Cardiac muscle cell (in vitro differentiated cells and primary cell): ENCODE measurements around the gene PCDH8. TPM values are rescaled to one million over a fixed set of nuclear protein-coding genes. Genes with fewer than 3 reads are reported as not detected.
A peak's percentile ranks its signal among the peaks of the same experiment; 100 is the strongest.

Experiments
- DNase-seq, 2 donors: peaks; one replicate each; pipeline versions ENCODE4 v3.0.0 to v3.0.0-alpha.2; 2010 to 2017; ENCODE audit warnings: low read depth in 1 of 2, low spot score in 1 of 2
- H3K27ac ChIP-seq: fragments of 200-600 bp; sonication (generic); 2 replicates; pipeline ENCODE4 v1.5.1; 2016
- H3K27me3 ChIP-seq: fragments of 200-600 bp; sonication (generic); 2 replicates; pipeline ENCODE4 v1.6.0; 2016; ENCODE audit warnings: control low read depth
- H3K36me3 ChIP-seq: fragments of 200-600 bp; sonication (generic); 2 replicates; pipeline ENCODE4 v1.5.1; 2016; ENCODE audit warnings: control low read depth
- H3K4me1 ChIP-seq: fragments of 200-600 bp; sonication (generic); 2 replicates; pipeline ENCODE4 v1.8.1; 2017; ENCODE audit warnings: low read depth, mild to moderate bottlenecking, mixed run types
- H3K4me3 ChIP-seq: fragments of 200-600 bp; sonication (generic); 2 replicates; pipeline ENCODE4 v1.5.1; 2016; ENCODE audit warnings: mild to moderate bottlenecking
- H3K9me3 ChIP-seq: fragments of 200-600 bp; sonication (generic); 2 replicates; pipeline ENCODE4 v1.5.1; 2017; ENCODE audit warnings: low read depth, mild to moderate bottlenecking, control low read depth
- CTCF ChIP-seq: IDR thresholded peaks from 2 replicates; pipeline ENCODE4 v1.5.1; 2012; ENCODE audit warnings: low read depth, mild to moderate bottlenecking, low read length
- polyA plus RNA-seq: library from polyadenylated mRNA; unstranded; fragments of >200 nt; fragmentation: Nextera tagmentation; extraction: Ambion mirVana; gene quantifications from 2 replicates; pipeline ENCODE4 v1.2.1, GENCODE V29; 2016
- total RNA-seq: library from RNA; depleted of rRNA; stranded (reverse); fragments of >200 nt; gene quantifications from 2 replicates; pipeline ENCODE4 v1.2.3, GENCODE V29; 2016

PCDH8 gene
- total RNA-seq, result 0.42 and 0.74 TPM in 2 replicates
- 0.07 and 0.84 TPM in 2 replicates for polyA plus RNA-seq

- Histone ChIP-seq H3K27me3 (peaks cover 61% of the 10 kb centered on the region), H3K4me1 (peaks cover 9% of the 10 kb centered on the region), H3K27ac (no peak within 1 kb of the TSS), H3K4me3 (peak within 1 kb of the TSS; percentile 31), H3K9me3 (no peaks in the 10 kb centered on the region), H3K36me3 (no peaks in the 10 kb centered on the region)
- peak; percentile 2 to 91 for DNase-seq
- TF ChIP-seq CTCF, result no peak
Measured at GRCh38 chr13:52848455-52849195, at the start of gene PCDH8. TSS of gene PCDH8 (minus strand) at chr13:52848640. CDS start at chr13:52848436, 204 bp downstream.

GRCh38 chr13:52896827-52897659, 48.6 kb upstream of the PCDH8 start:
- Histone ChIP-seq H3K4me1 (no peaks in the 10 kb centered on the region), H3K9me3 (no peaks in the 10 kb centered on the region), H3K36me3 (no peaks in the 10 kb centered on the region), H3K27me3 (no peaks in the 10 kb centered on the region), H3K27ac (no peak overlapping the region), H3K4me3 (no peak overlapping the region)
- TF ChIP-seq CTCF, result peak; percentile 46
- peak; percentile 2 to 55 for DNase-seq

- H3K9me3 ChIP-seq, result no peaks in the 10 kb centered on the region
- no peak overlapping the region for H3K4me3 ChIP-seq
- H3K27ac ChIP-seq, result no peak overlapping the region
- no peak for DNase-seq
- H3K27me3 ChIP-seq, result no peaks in the 10 kb centered on the region
- no peaks in the 10 kb centered on the region for H3K36me3 ChIP-seq
- no peak for TF ChIP-seq CTCF
- H3K4me1 ChIP-seq, result no peaks in the 10 kb centered on the region
Measured at GRCh38 chr13:52894413-52894812, 46.0 kb upstream of the PCDH8 start.

GRCh38 chr13:52892925-52893324, 44.5 kb upstream of the PCDH8 start:
- no peak for TF ChIP-seq CTCF
- no peaks in the 10 kb centered on the region for H3K36me3 ChIP-seq
- no peaks in the 10 kb centered on the region for H3K27me3 ChIP-seq
- DNase-seq, result no peak
- no peak overlapping the region for H3K4me3 ChIP-seq
- H3K9me3 ChIP-seq, result no peaks in the 10 kb centered on the region
- no peaks in the 10 kb centered on the region for H3K4me1 ChIP-seq
- no peak overlapping the region for H3K27ac ChIP-seq

- H3K27me3 ChIP-seq, result no peaks in the 10 kb centered on the region
- DNase-seq, result no peak
- no peaks in the 10 kb centered on the region for H3K9me3 ChIP-seq
- H3K4me3 ChIP-seq, result no peak overlapping the region
- no peak for TF ChIP-seq CTCF
- no peaks in the 10 kb centered on the region for H3K4me1 ChIP-seq
- H3K36me3 ChIP-seq, result no peaks in the 10 kb centered on the region
- no peak overlapping the region for H3K27ac ChIP-seq
Measured at GRCh38 chr13:52891706-52892105, 43.3 kb upstream of the PCDH8 start.
